Right lobe of liver (tissue), 6 donors: ENCODE results near the gene FAM83B. TPM values are rescaled to one million over a fixed set of nuclear protein-coding genes. Genes with fewer than 3 reads are reported as not detected.

Experiments used
- ATAC-seq, 4 donors: fragments of 200-7000 bp; cut with Tn5 transposase; one replicate each; pipeline ENCODE4 v1.9.1; 2020; ENCODE audit warnings: mild to moderate bottlenecking in 4 of 4, moderate library complexity in 4 of 4
- DNase-seq, 3 donors: peaks; one replicate each; pipeline ENCODE4 v3.0.0-alpha.2; 2020
- H3K27ac ChIP-seq, 3 donors: fragments of 200-600 bp; one replicate each; pipeline ENCODE4 v1.8.0; 2022
- H3K27me3 ChIP-seq, 2 donors: fragments of 200-600 bp; one replicate each; pipeline ENCODE4 v1.8.0; 2022
- H3K36me3 ChIP-seq, 4 donors: fragments of 200-600 bp; sonication (generic) in 1 of 4; one replicate each; pipeline versions ENCODE4 v1.5.1 to v1.8.0; 2017 to 2022; ENCODE audit warnings: control low read depth in 1 of 4
- H3K4me1 ChIP-seq, 4 donors: fragments of 200-600 bp; sonication (generic) in 1 of 4; one replicate each; pipeline versions ENCODE4 v1.5.1 to v1.8.0; 2017 to 2022; ENCODE audit warnings: control low read depth in 1 of 4
- H3K4me3 ChIP-seq, 3 donors: fragments of 200-600 bp; one replicate each; pipeline ENCODE4 v1.8.0; 2022
- H3K9me3 ChIP-seq, 4 donors: fragments of 200-600 bp; sonication (generic) in 1 of 4; one replicate each; pipeline versions ENCODE4 v1.5.1 to v1.8.0; 2017 to 2022; ENCODE audit warnings: control low read depth in 1 of 4
- POLR2A ChIP-seq: fragments of 450-650 bp; IDR thresholded peaks from one replicate; pipeline ENCODE4 v1.6.1; 2017; ENCODE audit warnings: antibody characterized with exemption, mild to moderate bottlenecking
- WGBS: methylation state at CpG from one replicate; pipeline ENCODE4 v1.1.6; 2018; ENCODE audit warnings: low coverage, low lambda C conversion rate; ENCODE audit not compliant: insufficient coverage; ENCODE audit errors: missing lambda C conversion rate; 5-methylcytosine and 5-hydroxymethylcytosine counted together
- intact Hi-C, 2 donors: fragments of 100-400 bp; cut with DNase I; formaldehyde crosslinking; loops; one replicate each; pipeline versions ENCODE4 v1.11.2 to v1.14.1; 2022
- total RNA-seq, 6 experiments: library from RNA; depleted of rRNA in 2 of 6; stranded (reverse); fragments of >200 nt in 2 of 6; fragmentation: NEBNext Ultra II Directional in 3 of 6; extraction: Animal tissue kit (Norgen Biotek cat#: 25700) in 3 of 6; gene quantifications; one replicate each; pipeline versions ENCODE4 v1.1.0 to v1.2.4, GENCODE V29; 2016 to 2023
- TF ChIP-seq, protein P1 (sequence below), 4 donors: fragments of 200-600 bp in 3 of 4; fragments of 450-650 bp in 1 of 4; IDR thresholded peaks; one replicate each; pipeline versions ENCODE4 v1.5.1 to v1.8.0; 2016 to 2022; ENCODE audit warnings: antibody characterized with exemption in 4 of 4, mild to moderate bottlenecking in 2 of 4
- donor health status: DM: no; HTN: yes; CAD: no.
- donor health status: DM: no; HTN: no; CAD: no.
- donor health status: DM: no; HTN: no; CAD: no.
- donor health status: DM: no; HTN: yes; CAD: no.
- donor health status: DM: no; HTN: yes; CAD: no.

Gene FAM83B
- total RNA-seq, 6 experiments from 2014 or later, result 0.07 to 0.55 (median 0.18) TPM

DNA sequence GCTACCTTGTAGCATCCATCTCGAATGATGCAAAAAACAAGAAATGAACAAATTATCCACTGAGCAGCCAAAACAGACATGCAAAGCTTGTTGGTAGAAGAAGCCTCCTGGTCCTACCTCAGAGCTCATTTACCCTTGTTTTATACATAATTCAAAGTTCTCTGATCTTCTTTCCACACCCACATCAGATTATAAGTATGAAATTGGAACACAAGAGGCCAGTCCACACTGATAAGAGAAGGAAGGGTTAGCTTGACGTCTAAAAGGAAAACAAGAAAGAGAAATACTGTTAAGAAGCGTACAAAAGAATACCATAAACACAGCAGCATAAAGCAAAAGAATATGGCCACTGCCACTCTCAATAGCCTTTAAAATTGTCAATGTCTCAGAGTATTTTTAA, 49.7 kb downstream of the FAM83B start:
- Histone ChIP-seq H3K27ac (no peak overlapping the region), H3K36me3 (no peaks in the 10 kb centered on the region), H3K4me3 (no peak overlapping the region), H3K4me1 (no peaks in the 10 kb centered on the region), H3K27me3 (no peaks in the 10 kb centered on the region), H3K9me3 (no peaks in the 10 kb centered on the region)
- intact Hi-C loops, result no loop called here
- WGBS, result 43% methylated on average over 3 of the region's 3 CpGs
- TF ChIP-seq POLR2A, result no peak
- DNase-seq, result no peak
- no peak for ATAC-seq

DNA sequence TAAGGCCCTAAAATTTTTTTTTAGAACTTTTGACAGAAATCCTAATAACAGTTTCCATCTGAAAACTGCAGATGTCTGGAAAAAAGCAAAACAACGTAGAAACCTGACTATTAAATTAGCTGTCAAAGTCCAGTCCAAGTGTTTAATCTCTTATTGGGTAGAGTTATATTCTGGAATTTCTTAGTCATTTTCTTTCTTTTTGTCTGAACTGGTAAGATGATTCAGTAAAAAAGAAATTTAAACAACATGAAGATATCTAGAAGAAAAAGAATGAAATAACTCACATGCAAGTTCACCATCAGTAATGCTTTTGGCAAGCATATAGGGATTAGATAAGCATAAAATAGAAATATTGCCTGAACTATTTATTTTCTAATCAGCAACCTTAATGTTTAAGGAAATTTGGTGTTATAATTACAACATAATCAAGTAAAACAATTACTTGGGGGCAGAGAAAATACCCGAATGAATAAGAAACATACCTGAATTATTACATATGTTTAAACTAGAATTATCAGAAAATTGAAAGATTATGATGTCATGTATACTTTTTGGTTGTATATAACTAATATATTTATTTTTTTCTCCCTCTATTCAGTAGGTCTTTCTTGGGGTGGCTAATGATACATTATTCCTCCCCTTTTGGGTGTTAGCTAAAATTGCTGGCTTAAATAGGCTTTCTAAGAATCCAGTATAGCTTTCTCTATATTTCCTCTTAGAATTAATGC, 51.1 kb downstream of the FAM83B start:
- Histone ChIP-seq H3K4me3 (no peak overlapping the region), H3K9me3 (no peaks in the 10 kb centered on the region), H3K36me3 (no peaks in the 10 kb centered on the region), H3K4me1 (no peaks in the 10 kb centered on the region), H3K27me3 (no peaks in the 10 kb centered on the region), H3K27ac (no peak overlapping the region)
- DNase-seq (no peak), ATAC-seq (no peak)
- WGBS, result 25% methylated on average over 2 of the region's 2 CpGs
- TF ChIP-seq, protein P1, sequence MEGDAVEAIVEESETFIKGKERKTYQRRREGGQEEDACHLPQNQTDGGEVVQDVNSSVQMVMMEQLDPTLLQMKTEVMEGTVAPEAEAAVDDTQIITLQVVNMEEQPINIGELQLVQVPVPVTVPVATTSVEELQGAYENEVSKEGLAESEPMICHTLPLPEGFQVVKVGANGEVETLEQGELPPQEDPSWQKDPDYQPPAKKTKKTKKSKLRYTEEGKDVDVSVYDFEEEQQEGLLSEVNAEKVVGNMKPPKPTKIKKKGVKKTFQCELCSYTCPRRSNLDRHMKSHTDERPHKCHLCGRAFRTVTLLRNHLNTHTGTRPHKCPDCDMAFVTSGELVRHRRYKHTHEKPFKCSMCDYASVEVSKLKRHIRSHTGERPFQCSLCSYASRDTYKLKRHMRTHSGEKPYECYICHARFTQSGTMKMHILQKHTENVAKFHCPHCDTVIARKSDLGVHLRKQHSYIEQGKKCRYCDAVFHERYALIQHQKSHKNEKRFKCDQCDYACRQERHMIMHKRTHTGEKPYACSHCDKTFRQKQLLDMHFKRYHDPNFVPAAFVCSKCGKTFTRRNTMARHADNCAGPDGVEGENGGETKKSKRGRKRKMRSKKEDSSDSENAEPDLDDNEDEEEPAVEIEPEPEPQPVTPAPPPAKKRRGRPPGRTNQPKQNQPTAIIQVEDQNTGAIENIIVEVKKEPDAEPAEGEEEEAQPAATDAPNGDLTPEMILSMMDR (IDR thresholded peaks at IDR 0.05), result no peak
- TF ChIP-seq POLR2A, result no peak
- intact Hi-C loops, result no loop called here

DNA sequence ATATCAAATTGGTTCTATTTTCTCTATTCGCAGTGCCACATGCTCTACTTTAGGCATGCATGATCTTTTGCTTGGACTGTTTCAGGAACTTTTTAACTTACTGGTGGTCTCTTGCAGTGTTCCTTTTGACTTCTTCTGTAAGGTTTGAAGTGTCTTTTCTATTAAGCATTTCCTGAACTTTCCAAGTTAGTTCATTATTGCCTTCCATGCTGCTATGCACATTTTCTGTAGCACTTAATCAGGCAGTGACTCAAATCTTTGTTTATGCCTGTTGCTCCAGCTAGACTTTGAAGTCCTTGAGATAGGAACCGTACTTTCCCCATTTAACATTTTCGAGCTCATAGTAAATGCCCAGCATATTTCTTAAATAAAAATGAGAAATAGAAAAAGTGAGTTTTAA, 52.2 kb downstream of the FAM83B start:
- ATAC-seq (no peak), DNase-seq (no peak)
- H3K27me3 ChIP-seq, result no peaks in the 10 kb centered on the region
- TF ChIP-seq POLR2A, result no peak
- TF ChIP-seq, protein P1 (IDR thresholded peaks at IDR 0.05), result no peak
- intact Hi-C loops, result no loop called here
- H3K4me1 ChIP-seq, result no peaks in the 10 kb centered on the region
- no peak overlapping the region for H3K27ac ChIP-seq
- WGBS, result 45% methylated on average over 3 of the region's 3 CpGs
- H3K36me3 ChIP-seq, result no peaks in the 10 kb centered on the region
- no peak overlapping the region for H3K4me3 ChIP-seq
- no peaks in the 10 kb centered on the region for H3K9me3 ChIP-seq

DNA sequence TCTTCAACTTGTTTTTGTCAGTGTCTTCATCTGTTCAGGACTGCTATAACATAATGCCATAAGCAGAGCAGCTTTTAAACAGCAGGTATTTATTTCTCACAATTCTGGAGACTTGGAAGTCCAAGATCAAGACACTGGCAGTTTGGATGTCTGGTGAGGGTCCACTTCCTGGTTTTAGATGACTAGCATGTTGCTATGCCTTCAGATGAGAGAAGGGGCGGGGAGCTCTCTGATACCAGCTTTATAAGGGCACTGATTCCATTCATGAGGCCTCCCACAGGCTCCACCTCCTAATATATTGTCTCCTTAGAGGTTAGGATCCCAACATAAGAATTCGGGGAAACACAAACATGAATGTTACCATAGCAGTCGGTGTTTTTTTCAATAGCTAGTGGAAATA, 52.9 kb downstream of the FAM83B start:
- 74% methylated on average over 3 of the region's 3 CpGs for WGBS
- TF ChIP-seq, protein P1 (IDR thresholded peaks at IDR 0.05), result no peak
- no peak for TF ChIP-seq POLR2A
- ATAC-seq, result no peak

DNA sequence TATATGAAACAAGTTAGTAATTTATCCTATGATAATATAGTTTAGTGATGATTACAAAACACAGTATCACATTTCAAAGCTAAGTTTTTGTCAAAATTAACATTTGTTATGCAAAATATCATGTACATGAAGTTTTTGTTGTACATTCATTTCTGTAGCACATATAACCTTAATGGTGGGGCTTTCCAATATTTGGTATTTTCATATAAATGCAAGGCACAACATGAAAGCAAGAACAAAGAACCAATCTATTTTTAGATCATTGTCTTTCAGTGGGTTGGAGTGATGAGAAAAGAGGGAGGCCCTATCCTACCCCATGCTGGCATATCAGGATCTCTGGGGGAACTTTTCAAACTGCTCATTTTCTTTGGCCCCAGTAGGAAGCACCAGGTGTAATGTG, 53.4 kb downstream of the FAM83B start:
- H3K36me3 ChIP-seq, result no peaks in the 10 kb centered on the region
- H3K27me3 ChIP-seq, result no peaks in the 10 kb centered on the region
- no peak overlapping the region for H3K27ac ChIP-seq
- H3K9me3 ChIP-seq, result no peaks in the 10 kb centered on the region
- intact Hi-C loops, result no loop called here
- no peak overlapping the region for H3K4me3 ChIP-seq
- TF ChIP-seq, protein P1 (IDR thresholded peaks at IDR 0.05), result no peak
- TF ChIP-seq POLR2A, result no peak
- H3K4me1 ChIP-seq, result no peaks in the 10 kb centered on the region
- no peak for DNase-seq
- ATAC-seq, result no peak

More for the DNA sequence above, 52.9 kb downstream of the FAM83B start:
- intact Hi-C loops, result no loop called here
- H3K27ac ChIP-seq, result no peak overlapping the region
- no peak for DNase-seq
- no peaks in the 10 kb centered on the region for H3K36me3 ChIP-seq
- no peaks in the 10 kb centered on the region for H3K9me3 ChIP-seq
- no peaks in the 10 kb centered on the region for H3K4me1 ChIP-seq
- no peak overlapping the region for H3K4me3 ChIP-seq
- H3K27me3 ChIP-seq, result no peaks in the 10 kb centered on the region
